Measurements from ENCODE around the gene MRPS9.

The MRPS9 gene

DNA sequence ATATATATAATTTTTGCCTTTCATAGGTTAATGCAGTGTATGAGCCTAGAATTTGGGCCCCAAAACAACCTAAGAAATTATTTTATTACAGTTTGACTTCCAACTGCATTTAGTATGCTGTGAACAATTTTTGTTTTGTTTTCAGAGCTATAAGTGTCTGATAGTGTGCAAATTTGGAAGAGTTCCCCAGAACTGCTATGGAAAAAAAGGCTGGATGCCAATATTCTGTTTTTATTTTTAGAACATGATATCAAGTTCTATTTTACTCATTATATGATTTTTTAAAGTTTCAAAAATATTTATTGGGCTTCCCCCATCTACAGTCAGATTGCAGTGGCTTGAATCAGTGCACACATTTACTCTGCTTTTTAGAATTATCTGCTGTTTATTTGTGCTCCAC, 42.6 kb downstream of the MRPS9 start:
- DNase-seq = no peak

- no peak for DNase-seq
Measured at GRCh38 chr2:105081006-105081601, 43.2 kb downstream of the MRPS9 start.

GRCh38 chr2:105082107-105082506, 44.2 kb downstream of the MRPS9 start:
- DNase-seq = no peak

DNA sequence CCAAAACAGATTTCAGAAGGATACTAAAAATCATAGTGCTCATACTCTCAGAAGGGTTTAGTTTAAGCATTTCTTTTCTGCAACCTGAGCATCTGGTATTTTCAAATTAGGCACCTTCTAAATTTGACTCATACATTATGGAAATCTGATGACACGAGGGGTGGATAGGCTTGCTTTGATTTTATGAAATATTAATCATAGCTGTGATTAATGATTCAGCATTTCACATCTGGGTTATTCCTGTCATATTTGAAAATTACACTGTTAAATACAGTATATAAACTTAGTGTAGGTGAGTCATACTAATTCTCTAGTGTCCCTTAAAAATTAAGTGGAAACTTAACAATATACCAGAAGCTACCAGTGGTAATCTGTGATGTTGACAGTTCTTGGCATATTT, 47.7 kb downstream of the MRPS9 start:
- DNase-seq = no peak

GRCh38 chr2:105087273-105087672, 49.4 kb downstream of the MRPS9 start:
- DNase-seq = no peak

DNA sequence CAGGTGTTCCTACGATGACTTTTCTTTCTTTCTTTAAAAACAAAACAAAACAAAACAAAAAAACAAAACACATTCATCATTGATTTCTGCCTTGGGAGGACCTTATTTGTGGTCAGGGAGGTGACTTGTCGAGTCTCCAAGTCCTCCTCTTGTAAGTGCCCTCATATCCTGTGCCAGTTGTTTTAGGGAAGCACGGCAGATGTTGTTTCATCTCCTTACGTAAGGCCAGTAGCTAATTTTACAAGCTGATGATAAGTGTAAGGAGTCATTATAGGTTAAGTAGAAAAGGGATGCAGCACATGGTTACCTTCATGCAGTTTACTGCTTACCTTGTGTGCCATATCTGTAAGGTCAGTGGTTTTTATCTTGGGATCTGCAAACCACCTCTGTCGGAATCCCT, 52.2 kb downstream of the MRPS9 start:
- DNase-seq = no peak

- no peak for DNase-seq
Measured at GRCh38 chr2:105092797-105093196, 54.9 kb downstream of the MRPS9 start.

DNA sequence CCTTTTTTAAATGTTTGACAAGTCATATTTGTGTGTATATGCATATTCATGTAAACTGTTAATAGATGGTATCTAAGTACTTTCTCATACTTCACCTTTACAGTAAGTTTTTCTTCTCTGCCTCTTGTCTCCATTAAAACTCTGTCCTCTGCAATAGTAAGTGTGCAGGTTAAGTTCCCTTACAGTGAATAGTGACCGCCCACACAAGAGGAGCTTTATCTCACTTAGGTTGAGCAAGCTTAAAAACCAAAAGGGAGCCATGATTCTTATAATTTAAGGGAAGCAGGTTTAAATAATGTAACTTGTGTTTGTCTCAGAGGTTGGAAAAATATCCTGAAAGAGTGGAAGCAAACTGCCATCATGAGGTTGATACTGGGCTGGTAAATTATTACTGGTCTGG, 61.3 kb downstream of the MRPS9 start:
- no peak for DNase-seq

DNA sequence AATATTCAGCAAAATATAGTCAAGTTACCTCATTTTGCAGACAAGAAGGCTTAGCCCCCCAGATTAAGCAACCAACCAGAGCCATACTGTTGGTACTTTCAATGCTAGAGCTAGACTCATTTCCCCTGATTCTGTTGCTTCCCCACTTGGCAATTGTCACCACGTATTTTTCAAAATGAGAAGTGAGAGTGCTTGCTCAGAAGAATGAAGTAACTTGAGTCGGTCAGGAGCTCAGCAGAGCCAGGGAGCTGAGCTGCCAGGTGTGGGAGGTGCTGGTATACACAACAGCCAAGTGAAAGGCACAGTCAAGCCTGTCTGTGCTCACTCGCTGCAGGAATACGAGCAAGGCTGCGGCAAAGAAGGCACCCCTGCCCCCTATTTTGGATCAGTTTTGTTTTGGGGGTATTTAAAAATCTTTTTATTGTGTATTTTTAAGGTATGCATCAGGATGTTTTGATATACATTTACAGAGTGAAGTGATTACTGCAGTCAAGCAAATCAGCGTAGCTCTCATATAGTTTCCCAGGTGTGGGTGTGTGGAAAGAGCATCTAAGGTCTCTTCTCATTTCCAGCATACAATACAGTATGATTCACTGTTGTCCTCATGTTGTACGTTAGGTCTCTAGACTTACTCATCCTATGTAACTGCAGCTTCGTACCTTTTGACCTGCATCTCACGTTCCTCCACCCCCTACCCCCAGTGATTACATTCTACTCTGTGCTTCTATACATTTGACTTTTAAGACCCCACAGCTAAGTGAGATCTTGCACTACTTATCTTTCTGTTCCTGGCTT, 62.4 kb downstream of the MRPS9 start:
- DNase-seq = no peak

DNA sequence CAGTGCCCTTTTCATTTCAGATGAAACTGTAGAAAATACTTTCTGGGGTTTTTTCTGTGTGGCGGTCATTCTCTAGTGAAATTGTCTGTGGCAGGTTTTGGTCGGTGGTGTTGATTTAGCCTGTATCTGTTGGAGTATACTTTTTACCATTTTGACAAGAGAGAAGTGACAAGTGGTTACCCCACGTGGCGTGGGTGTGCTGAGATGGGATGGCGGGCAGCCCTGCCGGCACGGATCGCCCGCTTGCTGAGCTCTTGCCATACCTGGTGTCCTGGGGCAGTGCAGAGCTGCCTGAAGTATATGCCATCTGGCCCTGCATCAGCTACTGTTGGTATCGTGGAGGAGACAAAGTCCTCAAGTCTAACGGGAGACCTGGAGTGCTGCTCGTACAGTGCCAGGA, 64.1 kb downstream of the MRPS9 start:
- no peak for DNase-seq

- DNase-seq = no peak
Measured at GRCh38 chr2:105102963-105103421, 65.1 kb downstream of the MRPS9 start.

GRCh38 chr2:105103481-105103880, 65.6 kb downstream of the MRPS9 start:
- no peak for DNase-seq

GRCh38 chr2:105104208-105104731, 66.4 kb downstream of the MRPS9 start:
- DNase-seq = no peak

DNA sequence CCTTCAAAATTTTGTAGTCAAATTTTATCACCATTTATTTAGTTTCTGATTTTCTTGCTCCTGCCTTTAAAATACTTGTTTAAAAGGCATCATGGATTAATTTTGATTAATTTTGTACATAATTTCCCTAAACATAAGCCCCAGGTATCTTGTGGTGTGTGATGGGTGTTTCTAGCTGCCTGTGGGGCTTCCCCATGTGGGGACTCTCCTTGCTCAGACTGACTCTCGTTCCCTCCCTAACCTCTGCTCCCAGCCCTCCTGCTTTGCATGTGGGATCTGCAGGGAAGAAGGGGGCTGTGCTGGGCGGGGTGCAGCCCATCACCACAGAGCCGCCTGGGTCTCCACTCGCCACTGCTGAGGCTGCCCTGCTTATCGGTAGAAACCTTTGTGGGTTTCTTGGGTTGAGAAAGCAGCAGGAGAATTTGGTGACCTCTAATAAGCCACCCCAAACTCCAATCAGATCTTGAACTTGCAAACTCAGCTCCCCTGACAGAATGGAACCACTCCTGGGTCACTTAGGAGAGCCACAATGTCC, 72.5 kb downstream of the MRPS9 start:
- no peak for DNase-seq

GRCh38 chr2:105111365-105112150, 73.7 kb downstream of the MRPS9 start:
- DNase-seq = no peak

- no peak for DNase-seq
Measured at GRCh38 chr2:105112345-105112744, 74.5 kb downstream of the MRPS9 start.

- no peak for DNase-seq
Measured at GRCh38 chr2:105113616-105114291, 75.9 kb downstream of the MRPS9 start.

DNA sequence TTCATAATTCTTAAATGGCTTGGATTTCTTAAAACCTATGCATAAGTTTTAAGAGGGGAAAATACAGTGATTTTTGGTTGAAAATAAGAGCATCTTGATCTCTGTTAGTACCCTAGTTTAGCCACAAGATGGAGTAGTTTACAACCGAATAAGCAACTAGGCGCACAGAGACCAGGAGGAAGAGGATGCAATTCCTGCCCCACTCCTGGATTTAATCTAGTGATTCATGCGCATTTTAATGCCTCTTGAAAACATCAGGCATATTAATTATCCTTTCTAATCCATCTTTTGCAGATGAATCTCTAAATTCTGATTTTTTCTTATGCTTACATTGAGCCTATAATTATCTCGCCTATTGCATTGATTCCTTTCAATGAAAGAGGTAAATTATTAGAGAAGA, 76.7 kb downstream of the MRPS9 start:
- no peak for DNase-seq

DNA sequence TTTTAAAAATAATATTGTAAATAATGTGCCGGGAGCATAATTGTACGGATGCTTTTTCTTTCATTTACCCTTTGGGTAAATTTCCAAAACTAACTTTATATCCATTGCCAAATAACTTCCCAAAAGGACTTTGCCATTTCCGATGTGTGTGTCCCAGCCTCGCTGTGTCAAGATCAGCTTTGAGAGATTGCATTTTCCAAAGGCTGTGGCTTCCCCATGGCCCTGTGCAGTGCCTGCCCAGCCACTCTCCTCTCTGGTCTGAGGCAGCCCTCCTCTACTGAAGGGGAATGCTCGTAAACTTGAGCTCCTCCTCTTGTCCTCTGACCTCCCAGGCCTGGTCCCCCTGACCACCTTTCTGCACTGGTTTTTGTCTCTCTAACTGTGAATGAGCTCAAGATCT, 78.5 kb downstream of the MRPS9 start:
- no peak for DNase-seq

GRCh38 chr2:105117565-105117964, 79.7 kb downstream of the MRPS9 start:
- DNase-seq = no peak

- no peak for DNase-seq
Measured at GRCh38 chr2:105118960-105119359, 81.1 kb downstream of the MRPS9 start.

GRCh38 chr2:105121434-105121833, 83.6 kb downstream of the MRPS9 start:
- DNase-seq = no peak

- no peak for DNase-seq
Measured at GRCh38 chr2:105125428-105125827, 87.6 kb downstream of the MRPS9 start.
